Fibroblast of mammary gland (primary cell): Measurements from ENCODE around the gene MAMDC4.
"Not testable (repeated sequence)": the region's sequence is repeated elsewhere in the genome, so short reads cannot be mapped to it uniquely, and the experiment has no call there.

Source experiments
- DNase-seq: peaks from one replicate; pipeline ENCODE4 v3.0.0-alpha.2; 2010; ENCODE audit warnings: low read depth
- H3K4me3 ChIP-seq: 2 replicates; pipeline ENCODE4 v1.5.1; 2011; ENCODE audit warnings: low read depth, mild to moderate bottlenecking, low read length, moderate library complexity; ENCODE audit not compliant: control insufficient read depth
- TF ChIP-seq, protein P1 (sequence below): conservative IDR thresholded peaks from 2 replicates; pipeline ENCODE4 v1.5.1; 2011; ENCODE audit warnings: low read depth, low read length, inconsistent platforms; ENCODE audit not compliant: control insufficient read depth, insufficient read depth

Gene MAMDC4

DNA sequence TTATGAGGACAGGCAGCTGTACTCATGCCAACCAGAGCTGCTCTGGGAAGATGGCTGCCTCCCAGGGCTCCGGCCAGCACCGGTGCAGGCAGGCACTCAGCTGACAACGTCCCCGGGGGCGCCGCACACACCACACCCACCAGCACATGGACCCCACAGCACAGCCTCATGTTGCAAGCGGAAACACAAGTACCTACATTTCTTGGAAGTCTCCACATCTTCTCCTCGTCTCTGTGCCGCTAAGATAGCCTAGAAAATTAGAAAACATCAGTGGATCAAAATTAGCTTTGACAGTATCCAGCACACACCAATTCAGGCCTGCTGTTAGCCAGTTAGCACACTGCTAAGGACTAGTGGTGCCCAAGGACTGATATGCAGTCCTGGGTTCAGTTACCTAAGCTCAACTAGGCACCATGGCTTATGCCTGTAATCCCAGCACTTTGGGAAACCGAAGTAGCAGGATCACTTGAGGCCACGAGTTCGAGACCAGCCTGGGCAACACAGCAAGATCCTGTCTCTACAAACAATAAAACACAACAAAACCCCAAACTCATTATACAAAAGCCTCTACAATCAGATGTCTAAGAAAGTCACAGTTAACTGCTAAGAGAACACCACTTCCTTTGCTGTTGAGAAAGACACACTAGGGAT, 11.6 kb downstream of the MAMDC4 start:
- H3K4me3 ChIP-seq = no peak overlapping the region
- TF ChIP-seq, protein P1, sequence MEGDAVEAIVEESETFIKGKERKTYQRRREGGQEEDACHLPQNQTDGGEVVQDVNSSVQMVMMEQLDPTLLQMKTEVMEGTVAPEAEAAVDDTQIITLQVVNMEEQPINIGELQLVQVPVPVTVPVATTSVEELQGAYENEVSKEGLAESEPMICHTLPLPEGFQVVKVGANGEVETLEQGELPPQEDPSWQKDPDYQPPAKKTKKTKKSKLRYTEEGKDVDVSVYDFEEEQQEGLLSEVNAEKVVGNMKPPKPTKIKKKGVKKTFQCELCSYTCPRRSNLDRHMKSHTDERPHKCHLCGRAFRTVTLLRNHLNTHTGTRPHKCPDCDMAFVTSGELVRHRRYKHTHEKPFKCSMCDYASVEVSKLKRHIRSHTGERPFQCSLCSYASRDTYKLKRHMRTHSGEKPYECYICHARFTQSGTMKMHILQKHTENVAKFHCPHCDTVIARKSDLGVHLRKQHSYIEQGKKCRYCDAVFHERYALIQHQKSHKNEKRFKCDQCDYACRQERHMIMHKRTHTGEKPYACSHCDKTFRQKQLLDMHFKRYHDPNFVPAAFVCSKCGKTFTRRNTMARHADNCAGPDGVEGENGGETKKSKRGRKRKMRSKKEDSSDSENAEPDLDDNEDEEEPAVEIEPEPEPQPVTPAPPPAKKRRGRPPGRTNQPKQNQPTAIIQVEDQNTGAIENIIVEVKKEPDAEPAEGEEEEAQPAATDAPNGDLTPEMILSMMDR = no peak
- no peak for DNase-seq

- peak overlapping the region; percentile 67 for H3K4me3 ChIP-seq
- TF ChIP-seq, protein P1 = no peak
- no peak for DNase-seq
Measured at GRCh38 chr9:136865041-136865767, 13.1 kb downstream of the MAMDC4 start.

DNA sequence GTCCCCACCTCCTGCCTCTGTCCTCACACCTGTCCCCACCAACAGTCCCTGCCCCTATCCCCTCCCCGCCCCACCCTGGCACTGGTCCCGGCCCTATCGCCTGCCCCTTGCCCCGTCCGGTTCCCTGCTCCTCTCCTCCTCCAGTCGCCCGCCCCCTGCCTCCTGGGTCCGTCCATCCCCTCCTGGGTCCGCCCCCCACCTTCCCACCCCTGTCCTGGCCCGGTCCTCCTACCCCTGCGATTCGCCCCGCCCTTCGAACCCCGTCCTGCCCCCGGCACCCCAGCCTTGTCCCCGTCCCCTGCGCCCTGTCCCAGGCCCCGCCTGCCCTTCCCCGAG, 13.6 kb downstream of the MAMDC4 start:
- no peak for DNase-seq
- peak overlapping the region; percentile 67 for H3K4me3 ChIP-seq
- TF ChIP-seq, protein P1 = no peak

DNA sequence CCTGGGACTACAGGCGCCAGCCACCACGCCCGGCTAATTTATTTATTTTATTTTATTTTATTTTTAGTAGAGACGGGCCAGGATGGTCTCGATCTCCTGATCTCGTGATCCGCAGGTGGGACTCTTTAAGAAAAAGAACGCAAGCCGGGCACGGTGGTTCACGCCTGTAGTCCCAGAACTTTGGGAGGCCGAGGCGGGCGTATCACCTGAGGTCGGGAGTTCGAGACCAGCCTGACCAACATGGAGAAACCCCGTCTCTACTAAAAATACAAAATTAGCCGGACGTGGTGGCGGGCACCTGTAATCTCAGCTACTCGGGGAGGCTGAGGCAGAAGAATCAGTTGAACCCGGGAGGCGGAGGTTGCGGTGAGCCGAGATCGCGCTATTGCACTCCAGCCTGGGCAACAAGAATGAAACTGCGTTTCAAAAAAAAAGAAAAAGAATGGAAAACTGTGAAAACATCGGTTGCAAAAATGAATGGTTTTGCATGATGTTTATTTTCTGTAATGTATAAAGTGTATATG, 14.8 kb downstream of the MAMDC4 start:
- H3K4me3 ChIP-seq = peak overlapping the region; percentile 46

GRCh38 chr9:136867480-136867879, 15.3 kb downstream of the MAMDC4 start:
- TF ChIP-seq, protein P1 = no peak
- DNase-seq = no peak

More for the DNA sequence above, 14.8 kb downstream of the MAMDC4 start:
- not testable (repeated sequence) for DNase-seq

GRCh38 chr9:136867917-136868316, 15.8 kb downstream of the MAMDC4 start:
- TF ChIP-seq, protein P1 = no peak

More at GRCh38 chr9:136867480-136867879, 15.3 kb downstream of the MAMDC4 start:
- no peak overlapping the region for H3K4me3 ChIP-seq

GRCh38 chr9:136868644-136869043, 16.5 kb downstream of the MAMDC4 start:
- no peak overlapping the region for H3K4me3 ChIP-seq
- TF ChIP-seq, protein P1 = no peak
- DNase-seq = no peak

More at GRCh38 chr9:136867917-136868316, 15.8 kb downstream of the MAMDC4 start:
- DNase-seq = no peak
- no peak overlapping the region for H3K4me3 ChIP-seq

- not testable (repeated sequence) for DNase-seq, H3K4me3 ChIP-seq
Measured at GRCh38 chr9:136869611-136870010, 17.5 kb downstream of the MAMDC4 start.
